Body of pancreas (tissue), 4 donors: ENCODE data around the gene SMIM27. TPM values are rescaled to one million over a fixed set of nuclear protein-coding genes. Genes with fewer than 3 reads are reported as not detected.

Experiments
- ATAC-seq: fragments of 150-250 bp; one replicate; pipeline ENCODE4 v1.9.1; 2016
- DNase-seq, 4 donors: peaks; one replicate each; pipeline ENCODE4 v3.0.0-alpha.2; 2019
- H3K27ac ChIP-seq, 4 donors: fragments of 200-600 bp; sonication (generic); 1 replicate in 3 of 4; 2 replicates in 1 of 4; pipeline versions ENCODE4 v1.5.1 to v1.6.1; 2016 to 2019; ENCODE audit warnings: mild to moderate bottlenecking in 1 of 4, mixed read lengths in 1 of 4, moderate library complexity in 1 of 4
- H3K27me3 ChIP-seq, 2 donors: fragments of 200-600 bp; sonication (generic); one replicate each; pipeline ENCODE4 v1.6.0; 2016; ENCODE audit warnings: mild to moderate bottlenecking in 1 of 2
- H3K36me3 ChIP-seq, 2 donors: fragments of 200-600 bp; sonication (generic); replicated peaks in 1 of 2; 2 replicates each; pipeline ENCODE4 v1.5.1; 2016; ENCODE audit warnings: low read depth in 2 of 2; ENCODE audit not compliant: insufficient read depth in 1 of 2
- H3K4me1 ChIP-seq: fragments of 200-600 bp; sonication (generic); one replicate; pipeline ENCODE4 v1.6.0; 2016
- H3K4me3 ChIP-seq, 2 donors: fragments of 200-600 bp; sonication (generic); 1 replicate in 1 of 2; 2 replicates in 1 of 2; pipeline ENCODE4 v1.5.1; 2016 to 2019
- H3K9me3 ChIP-seq, 3 donors: fragments of 200-600 bp; sonication (generic); 1 replicate in 2 of 3; 2 replicates in 1 of 3; pipeline ENCODE4 v1.5.1; 2016
- CTCF ChIP-seq, 7 experiments: fragments of 450-650 bp in 4 of 7; fragments of 200-600 bp in 3 of 7; sonication (generic) in 3 of 7; IDR thresholded peaks; one replicate each; pipeline ENCODE4 v1.5.1; 2016 to 2019; ENCODE audit warnings: antibody characterized with exemption in 7 of 7
- POLR2A ChIP-seq, 3 donors: fragments of 450-650 bp; IDR thresholded peaks; one replicate each; pipeline ENCODE4 v1.6.1; 2016; ENCODE audit warnings: antibody characterized with exemption in 3 of 3, mild to moderate bottlenecking in 2 of 3
- WGBS, 2 donors: methylation state at CpG; one replicate each; pipeline ENCODE4 v1.1.5; 2017; 5-methylcytosine and 5-hydroxymethylcytosine counted together
- intact Hi-C: fragments of 100-400 bp; cut with DNase I; formaldehyde crosslinking; loops from one replicate; pipeline ENCODE4 v1.15.1; 2023
- total RNA-seq, 2 donors: library from RNA; depleted of rRNA; stranded (reverse); fragments of >200 nt; gene quantifications; one replicate each; pipeline ENCODE4 v1.1.0, GENCODE V29; 2016

The SMIM27 gene
- under 1 TPM in 1 of 2 donors, not detected in 1; 0.52 TPM for total RNA-seq

DNA sequence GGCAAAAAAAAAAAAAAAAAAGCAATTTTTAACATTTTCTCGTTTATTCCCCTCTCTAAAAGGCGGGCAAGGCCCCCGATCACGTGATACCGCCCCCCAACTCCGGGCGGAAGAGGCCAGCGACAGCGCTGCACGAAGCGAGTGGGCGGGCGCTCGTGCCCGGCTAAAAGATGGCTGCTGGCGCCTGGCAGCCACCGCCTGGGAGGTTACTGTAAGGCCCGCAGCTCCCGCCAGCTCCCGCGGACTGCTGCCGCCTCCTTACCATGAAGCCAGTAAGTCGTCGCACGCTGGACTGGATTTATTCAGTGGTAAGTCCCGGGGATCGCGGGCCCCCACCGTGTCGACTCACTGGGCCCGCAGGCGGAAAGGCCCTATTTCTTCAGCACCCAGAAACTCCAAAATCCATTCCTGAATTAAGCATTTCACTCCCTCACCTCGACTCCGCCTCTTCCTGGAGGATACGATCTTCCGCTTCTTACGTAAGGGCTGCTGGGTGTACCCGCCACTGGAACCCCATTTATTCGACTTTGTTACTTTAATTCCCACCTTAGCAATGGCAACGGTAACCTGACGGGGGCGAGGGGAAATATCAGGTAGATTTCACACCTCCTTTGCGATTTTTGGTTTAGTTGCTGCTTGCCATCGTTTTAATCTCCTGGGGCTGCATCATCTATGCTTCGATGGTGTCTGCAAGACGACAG lies at the start of gene SMIM27, which contains the start of gene TOPORS:
SMIM27 (plus strand) TSS at position 156 of the 701 bp plus-strand sequence; CDS start at position 264, 108 bp downstream.
TOPORS (minus strand) TSS at position 415 of the 701 bp plus-strand sequence; CDS start at position 265, 150 bp downstream.
- peaks cover 18% of the 10 kb centered on the region for H3K4me1 ChIP-seq
- H3K27me3 ChIP-seq = no peaks in the 10 kb centered on the region
- WGBS, 2 donors = 0% methylated on average over 42 to 46 of the region's 46 CpGs
- TF ChIP-seq CTCF (IDR thresholded peaks at IDR 0.05) (peak in 2 of 7 experiments; percentile 6 to 13), POLR2A (IDR thresholded peaks at IDR 0.05) (peak; percentile 66 to 89 (median 88))
- ATAC-seq (peak; percentile 92), DNase-seq (peak; percentile 89 to 90 (median 90))
- intact Hi-C loops = no loop called here
- no peaks in the 10 kb centered on the region for H3K9me3 ChIP-seq
- peak within 1 kb of the TSS; percentile 57 to 73 for H3K4me3 ChIP-seq
- H3K36me3 ChIP-seq = no peaks in the 10 kb centered on the region
- H3K27ac ChIP-seq = peak within 1 kb of the TSS; percentile 92 to 99 (median 95)

- H3K27ac ChIP-seq = no peak overlapping the region
- H3K9me3 ChIP-seq = no peaks in the 10 kb centered on the region
- no peaks in the 10 kb centered on the region for H3K27me3 ChIP-seq
- no peak overlapping the region for H3K4me3 ChIP-seq
- no peak for TF ChIP-seq POLR2A (IDR thresholded peaks at IDR 0.05)
- DNase-seq = no peak
- H3K4me1 ChIP-seq = no peaks in the 10 kb centered on the region
- intact Hi-C loops = no loop called here
- no peak for ATAC-seq
- WGBS, 2 donors = 73 to 75% methylated on average over 4 of the region's 4 CpGs
- peaks cover 0 to 4% of the 10 kb centered on the region in 2 donors for H3K36me3 ChIP-seq
Observed at GRCh38 chr9:32502464-32502863, 49.7 kb upstream of the SMIM27 start.

- Histone ChIP-seq H3K36me3 (peaks cover 0 to 2% of the 10 kb centered on the region in 2 donors), H3K4me1 (no peaks in the 10 kb centered on the region), H3K9me3 (no peaks in the 10 kb centered on the region), H3K27ac (no peak overlapping the region), H3K4me3 (no peak overlapping the region), H3K27me3 (no peaks in the 10 kb centered on the region)
- WGBS, 2 donors = 92 to 93% methylated on average over 3 of the region's 3 CpGs
- DNase-seq (no peak), ATAC-seq (no peak)
- intact Hi-C loops = no loop called here
- TF ChIP-seq CTCF (IDR thresholded peaks at IDR 0.05) = no peak
- no peak for TF ChIP-seq POLR2A (IDR thresholded peaks at IDR 0.05)
Observed at GRCh38 chr9:32503008-32503407, 49.1 kb upstream of the SMIM27 start.

- intact Hi-C loops = no loop called here
- ATAC-seq = no peak
Observed at GRCh38 chr9:32508728-32509127, 43.4 kb upstream of the SMIM27 start.

DNA sequence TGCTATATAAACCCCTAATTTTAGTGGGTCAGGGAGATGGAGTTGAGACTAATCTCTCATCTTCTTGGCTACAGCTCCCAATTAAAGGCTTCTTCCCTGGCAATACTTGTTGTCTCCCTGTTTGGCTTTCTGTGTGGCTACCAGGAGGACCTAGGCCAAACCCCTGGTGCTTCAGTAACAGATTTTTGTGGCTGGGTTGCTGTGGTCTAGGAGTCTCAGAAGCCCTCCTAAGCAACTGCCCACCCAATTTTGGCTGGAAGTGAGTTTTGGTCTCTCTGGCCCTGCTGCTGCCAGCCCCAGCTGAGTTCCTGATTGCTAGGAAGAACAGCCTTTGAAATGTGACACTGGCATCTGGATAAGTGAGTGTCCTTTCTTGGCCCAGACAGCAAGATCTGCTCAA lies 35.9 kb upstream of the SMIM27 start:
- Histone ChIP-seq H3K36me3 (no peaks in the 10 kb centered on the region), H3K9me3 (no peaks in the 10 kb centered on the region), H3K4me3 (no peak overlapping the region), H3K4me1 (no peaks in the 10 kb centered on the region), H3K27ac (no peak overlapping the region), H3K27me3 (no peaks in the 10 kb centered on the region)
- DNase-seq = no peak
- ATAC-seq = no peak
- intact Hi-C loops = no loop called here
- TF ChIP-seq CTCF (IDR thresholded peaks at IDR 0.05) = no peak
- TF ChIP-seq POLR2A (IDR thresholded peaks at IDR 0.05) = no peak

More at GRCh38 chr9:32508728-32509127, 43.4 kb upstream of the SMIM27 start:
- Histone ChIP-seq H3K27ac (no peak overlapping the region), H3K27me3 (no peaks in the 10 kb centered on the region), H3K9me3 (no peaks in the 10 kb centered on the region), H3K4me3 (no peak overlapping the region), H3K36me3 (no peaks in the 10 kb centered on the region), H3K4me1 (no peaks in the 10 kb centered on the region)
- no peak for DNase-seq
- WGBS, 2 donors = 92 to 100% methylated on average over 1 of the region's 1 CpG
- no peak for TF ChIP-seq CTCF (IDR thresholded peaks at IDR 0.05)
